Measurements from ENCODE around the gene CRISP2. TPM values are rescaled to one million over a fixed set of nuclear protein-coding genes. Genes with fewer than 3 reads are reported as not detected.

The CRISP2 gene
- total RNA-seq, 4 donors from 2014 or later = not detected

GRCh38 chr6:49698478-49698877 lies 14.9 kb downstream of the CRISP2 start:
- no peak for TF ChIP-seq POLR2A (IDR thresholded peaks at IDR 0.05)
- no peak for TF ChIP-seq CTCF (IDR thresholded peaks at IDR 0.05)
- Histone ChIP-seq H3K4me3 (no peak overlapping the region), H3K27ac (no peak overlapping the region), H3K27me3 (no peaks in the 10 kb centered on the region), H3K4me1 (no peaks in the 10 kb centered on the region), H3K36me3 (no peaks in the 10 kb centered on the region), H3K9me3 (no peaks in the 10 kb centered on the region)
- DNase-seq = no peak

GRCh38 chr6:49693512-49693911 lies 19.8 kb downstream of the CRISP2 start:
- H3K4me1 ChIP-seq = no peaks in the 10 kb centered on the region
- H3K9me3 ChIP-seq = no peaks in the 10 kb centered on the region
- no peaks in the 10 kb centered on the region for H3K36me3 ChIP-seq
- no peak overlapping the region for H3K27ac ChIP-seq
- no peak for DNase-seq
- no peak for TF ChIP-seq POLR2A (IDR thresholded peaks at IDR 0.05)
- no peaks in the 10 kb centered on the region for H3K27me3 ChIP-seq
- H3K4me3 ChIP-seq = no peak overlapping the region

- Histone ChIP-seq H3K9me3 (no peaks in the 10 kb centered on the region), H3K27me3 (no peaks in the 10 kb centered on the region), H3K4me3 (no peak overlapping the region), H3K4me1 (no peaks in the 10 kb centered on the region), H3K27ac (no peak overlapping the region), H3K36me3 (no peaks in the 10 kb centered on the region)
- DNase-seq = no peak
- TF ChIP-seq POLR2A (IDR thresholded peaks at IDR 0.05) = no peak
- TF ChIP-seq CTCF (IDR thresholded peaks at IDR 0.05) = no peak
These were observed 20.8 kb downstream of the CRISP2 start for GRCh38 chr6:49692534-49692933.

GRCh38 chr6:49676671-49677281 lies 36.6 kb downstream of the CRISP2 start:
- peaks cover 0 to 4% (median 0%) of the 10 kb centered on the region in 4 donors for H3K9me3 ChIP-seq
- no peaks in the 10 kb centered on the region for H3K27me3 ChIP-seq
- TF ChIP-seq POLR2A (IDR thresholded peaks at IDR 0.05) = no peak
- TF ChIP-seq CTCF (IDR thresholded peaks at IDR 0.05) = no peak
- H3K4me1 ChIP-seq = no peaks in the 10 kb centered on the region
- no peak overlapping the region for H3K27ac ChIP-seq
- no peak overlapping the region for H3K4me3 ChIP-seq
- H3K36me3 ChIP-seq = no peaks in the 10 kb centered on the region
- no peak for DNase-seq

GRCh38 chr6:49675816-49676215 lies 37.5 kb downstream of the CRISP2 start:
- H3K4me1 ChIP-seq = no peaks in the 10 kb centered on the region
- H3K27me3 ChIP-seq = no peaks in the 10 kb centered on the region
- DNase-seq = no peak

GRCh38 chr6:49668083-49668511 lies 45.2 kb downstream of the CRISP2 start:
- no peak for DNase-seq
- H3K27ac ChIP-seq = no peak overlapping the region

More at GRCh38 chr6:49675816-49676215, 37.5 kb downstream of the CRISP2 start:
- no peak overlapping the region for H3K4me3 ChIP-seq
- no peak overlapping the region for H3K27ac ChIP-seq
- H3K9me3 ChIP-seq = peaks cover 0 to 6% (median 0%) of the 10 kb centered on the region in 4 donors
- no peaks in the 10 kb centered on the region for H3K36me3 ChIP-seq
- TF ChIP-seq POLR2A (IDR thresholded peaks at IDR 0.05) (no peak), CTCF (IDR thresholded peaks at IDR 0.05) (no peak)

More at GRCh38 chr6:49668083-49668511, 45.2 kb downstream of the CRISP2 start:
- Histone ChIP-seq H3K36me3 (no peaks in the 10 kb centered on the region), H3K4me1 (no peaks in the 10 kb centered on the region), H3K4me3 (no peak overlapping the region), H3K9me3 (peaks cover 0 to 6% (median 0%) of the 10 kb centered on the region in 4 donors), H3K27me3 (no peaks in the 10 kb centered on the region)
- TF ChIP-seq CTCF (IDR thresholded peaks at IDR 0.05) (no peak), POLR2A (IDR thresholded peaks at IDR 0.05) (no peak)

Measured in Peyer's patch (tissue), 4 donors.